RWPE1 (cell line): Measurements from ENCODE around the gene TAPBPL.

ENCODE experiments used
- CTCF ChIA-PET: fragments of 350-600 bp; sonication (Branson Sonifier 250); formaldehyde crosslinking; extraction: SDS; loops from one replicate; lab custom pipeline; 2021; lab: Yijun Ruan, JAX
- POLR2A ChIA-PET: fragments of 400-600 bp; formaldehyde crosslinking; extraction: SDS; loops from one replicate; lab custom pipeline; 2020; ENCODE audit warnings: antibody characterized with exemption; ENCODE audit not compliant: low non-redundant PET; lab: Yijun Ruan, JAX
- DNase-seq: peaks from one replicate; pipeline ENCODE4 v3.0.0; 2012; ENCODE audit warnings: low spot score
- H3K27ac ChIP-seq: fragments of 450-650 bp; 2 replicates; pipeline ENCODE4 v1.5.1; 2017
- TF ChIP-seq, protein P1 (sequence below): fragments of 450-650 bp; conservative IDR thresholded peaks from 2 replicates; pipeline ENCODE4 v1.5.1; 2017; ENCODE audit warnings: low read depth, mild to moderate bottlenecking

TAPBPL gene

DNA sequence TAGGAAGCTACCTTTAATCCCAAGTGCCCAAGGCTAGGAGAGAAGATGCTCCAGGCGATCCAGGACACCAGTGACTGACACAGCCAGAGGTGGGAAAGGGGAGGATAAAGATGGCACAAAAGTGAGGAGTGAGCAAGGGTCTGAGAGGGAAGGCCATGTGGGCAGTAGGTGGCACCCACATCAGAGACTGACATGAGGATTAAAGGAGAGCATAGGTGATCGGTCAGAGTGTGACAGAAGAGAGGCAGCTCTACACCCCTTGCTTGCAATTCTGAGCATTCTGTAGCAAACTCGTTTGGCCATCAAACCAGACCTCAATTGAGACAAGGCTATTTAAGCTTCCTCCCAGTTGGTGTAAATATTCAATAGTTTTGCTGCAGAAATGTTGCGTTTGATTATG is 7.8 kb upstream of the TAPBPL start:
- no peak overlapping the region for H3K27ac ChIP-seq
- ChIA-PET POLR2A (no interaction called here), CTCF (no interaction called here)
- TF ChIP-seq, protein P1, sequence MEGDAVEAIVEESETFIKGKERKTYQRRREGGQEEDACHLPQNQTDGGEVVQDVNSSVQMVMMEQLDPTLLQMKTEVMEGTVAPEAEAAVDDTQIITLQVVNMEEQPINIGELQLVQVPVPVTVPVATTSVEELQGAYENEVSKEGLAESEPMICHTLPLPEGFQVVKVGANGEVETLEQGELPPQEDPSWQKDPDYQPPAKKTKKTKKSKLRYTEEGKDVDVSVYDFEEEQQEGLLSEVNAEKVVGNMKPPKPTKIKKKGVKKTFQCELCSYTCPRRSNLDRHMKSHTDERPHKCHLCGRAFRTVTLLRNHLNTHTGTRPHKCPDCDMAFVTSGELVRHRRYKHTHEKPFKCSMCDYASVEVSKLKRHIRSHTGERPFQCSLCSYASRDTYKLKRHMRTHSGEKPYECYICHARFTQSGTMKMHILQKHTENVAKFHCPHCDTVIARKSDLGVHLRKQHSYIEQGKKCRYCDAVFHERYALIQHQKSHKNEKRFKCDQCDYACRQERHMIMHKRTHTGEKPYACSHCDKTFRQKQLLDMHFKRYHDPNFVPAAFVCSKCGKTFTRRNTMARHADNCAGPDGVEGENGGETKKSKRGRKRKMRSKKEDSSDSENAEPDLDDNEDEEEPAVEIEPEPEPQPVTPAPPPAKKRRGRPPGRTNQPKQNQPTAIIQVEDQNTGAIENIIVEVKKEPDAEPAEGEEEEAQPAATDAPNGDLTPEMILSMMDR, result no peak
- no peak for DNase-seq

DNA sequence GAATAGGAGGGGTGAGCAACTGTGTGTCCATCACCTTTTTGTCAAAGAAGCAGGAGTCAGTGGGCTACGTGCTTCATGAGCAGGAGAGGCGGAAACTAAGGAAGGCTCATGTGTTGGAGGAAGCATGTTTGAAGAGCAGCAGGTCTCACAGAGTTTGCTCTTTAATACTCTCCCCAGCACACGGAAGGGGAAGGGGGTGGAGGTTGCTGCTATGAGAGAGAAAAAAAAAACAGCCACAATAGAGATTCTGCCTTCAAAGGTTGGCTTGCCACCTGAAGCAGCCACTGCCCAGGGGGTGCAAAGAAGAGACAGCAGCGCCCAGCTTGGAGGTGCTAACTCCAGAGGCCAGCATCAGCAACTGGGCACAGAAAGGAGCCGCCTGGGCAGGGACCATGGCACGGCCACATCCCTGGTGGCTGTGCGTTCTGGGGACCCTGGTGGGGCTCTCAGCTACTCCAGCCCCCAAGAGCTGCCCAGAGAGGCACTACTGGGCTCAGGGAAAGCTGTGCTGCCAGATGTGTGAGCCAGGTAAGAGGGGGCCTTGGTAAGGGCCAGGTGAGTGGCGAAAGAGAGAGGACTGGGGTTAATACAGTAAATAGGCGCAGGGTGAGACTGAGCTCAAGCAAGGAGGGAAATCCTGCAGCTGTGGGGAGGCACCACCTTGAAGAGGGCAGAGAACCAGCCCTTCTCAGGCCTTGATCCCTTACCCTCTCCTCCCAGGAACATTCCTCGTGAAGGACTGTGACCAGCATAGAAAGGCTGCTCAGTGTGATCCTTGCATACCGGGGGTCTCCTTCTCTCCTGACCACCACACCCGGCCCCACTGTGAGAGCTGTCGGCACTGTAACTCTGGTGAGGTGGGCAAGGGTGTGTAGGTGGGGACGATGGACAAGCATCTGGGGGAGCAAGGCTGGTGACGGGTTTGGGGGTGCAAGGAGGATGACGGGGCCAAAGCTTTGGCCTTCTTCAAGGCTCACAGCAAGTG is 6.8 kb upstream of the TAPBPL start, which contains the start of gene CD27:
Gene CD27 (plus strand): TSS at position 252 of the 985 bp plus-strand sequence. CDS start 141 bp downstream, at position 393.
- no peak for DNase-seq
- no peak within 1 kb of the TSS for H3K27ac ChIP-seq
- ChIA-PET POLR2A (no interaction called here), CTCF (interaction anchor here (0.5 kb wide), 1 partner anchor 278 kb away, joined by 6 read pairs; no protein-coding TSS in a partner anchor)
- TF ChIP-seq, protein P1, result no peak

DNA sequence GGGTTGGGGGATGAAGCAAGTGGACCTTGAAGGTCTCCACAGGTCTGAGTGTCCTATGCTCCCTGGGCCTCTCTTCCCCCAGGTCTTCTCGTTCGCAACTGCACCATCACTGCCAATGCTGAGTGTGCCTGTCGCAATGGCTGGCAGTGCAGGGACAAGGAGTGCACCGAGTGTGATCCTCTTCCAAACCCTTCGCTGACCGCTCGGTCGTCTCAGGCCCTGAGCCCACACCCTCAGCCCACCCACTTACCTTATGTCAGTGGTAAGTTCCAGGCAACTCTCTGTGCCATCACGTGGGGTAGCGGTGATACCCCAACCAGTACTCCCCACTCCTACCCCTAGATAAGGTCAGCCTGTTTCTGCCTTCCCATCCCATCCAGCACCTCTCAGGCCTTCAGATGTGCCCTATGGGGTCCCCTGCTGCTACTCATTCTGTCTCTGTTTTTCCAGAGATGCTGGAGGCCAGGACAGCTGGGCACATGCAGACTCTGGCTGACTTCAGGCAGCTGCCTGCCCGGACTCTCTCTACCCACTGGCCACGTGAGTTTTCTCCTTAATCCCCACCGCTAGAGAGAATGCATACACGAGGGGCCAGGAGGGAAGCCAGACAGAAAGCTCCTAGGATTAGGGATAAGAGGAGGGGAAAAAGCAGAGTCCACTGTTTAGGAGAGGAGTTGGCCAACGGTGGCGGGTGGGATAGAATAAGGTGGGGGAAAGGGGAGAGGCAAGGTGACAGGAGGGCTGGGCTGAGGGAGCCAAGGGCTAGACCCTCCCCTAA is 1.6 kb upstream of the TAPBPL start:
- TF ChIP-seq, protein P1, result no peak
- POLR2A ChIA-PET, result no interaction called here
- peak overlapping the region; percentile 90 for H3K27ac ChIP-seq
- CTCF ChIA-PET, result interaction anchor here (0.6 to 1.4 kb wide), 3 partner anchors 15 to 103 kb away, joined by 3 read pairs; no protein-coding TSS in a partner anchor
- no peak for DNase-seq

DNA sequence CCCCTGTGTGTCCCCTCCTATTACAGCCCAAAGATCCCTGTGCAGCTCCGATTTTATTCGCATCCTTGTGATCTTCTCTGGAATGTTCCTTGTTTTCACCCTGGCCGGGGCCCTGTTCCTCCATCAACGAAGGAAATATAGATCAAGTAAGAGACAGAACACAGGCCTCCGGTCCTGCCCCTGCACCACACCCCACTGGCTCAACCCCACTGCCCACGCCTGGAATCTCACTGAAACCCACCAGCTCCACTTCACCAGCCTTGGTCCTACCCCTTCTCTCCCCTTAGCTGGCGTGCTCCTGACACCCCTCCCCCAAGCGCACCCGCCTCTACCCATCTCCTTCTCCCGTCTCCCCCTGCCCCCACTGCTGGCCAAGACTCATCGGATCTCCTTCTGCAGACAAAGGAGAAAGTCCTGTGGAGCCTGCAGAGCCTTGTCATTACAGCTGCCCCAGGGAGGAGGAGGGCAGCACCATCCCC is 934 bp upstream of the TAPBPL start:
- CTCF ChIA-PET, result interaction anchor here (0.6 to 1.4 kb wide), 3 partner anchors 12 to 31 kb away, joined by 3 read pairs; no protein-coding TSS in a partner anchor
- DNase-seq, result no peak
- H3K27ac ChIP-seq, result peak overlapping the region; percentile 90
- TF ChIP-seq, protein P1, result no peak
- POLR2A ChIA-PET, result no interaction called here

DNA sequence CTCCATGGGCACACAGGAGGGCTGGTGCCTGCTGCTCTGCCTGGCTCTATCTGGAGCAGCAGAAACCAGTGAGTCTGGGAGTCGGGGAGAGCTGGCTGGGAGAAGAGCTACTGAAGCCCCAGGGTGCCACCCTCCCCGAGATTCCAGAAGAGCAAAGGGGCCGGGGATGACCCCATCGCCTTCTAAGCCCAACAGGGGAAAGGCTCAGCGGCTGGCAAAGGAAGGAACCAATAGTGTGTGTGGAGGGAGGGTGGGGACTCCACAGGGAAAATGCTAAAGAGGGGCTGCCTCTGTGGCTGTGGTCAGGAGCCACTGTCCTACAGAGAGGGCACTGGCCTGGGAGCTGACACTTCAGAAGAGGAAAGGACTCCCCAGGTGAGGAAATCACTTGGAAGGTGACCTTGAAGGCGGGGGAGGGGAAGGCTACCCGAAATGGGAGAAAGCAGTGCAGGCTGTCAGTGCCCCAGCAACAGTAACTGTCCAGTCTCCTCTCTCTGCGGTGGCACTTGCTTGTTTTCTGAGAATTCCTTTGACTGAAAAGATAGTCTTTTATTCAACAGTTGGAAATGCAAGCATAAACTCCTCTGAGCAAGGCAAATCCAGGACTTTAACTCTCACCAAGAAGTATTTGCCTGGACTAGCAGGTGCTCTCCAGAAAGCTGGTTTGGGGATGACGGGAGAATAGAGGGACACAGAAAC is 552 bp downstream of the TAPBPL start:
- no peak for DNase-seq
- CTCF ChIA-PET, result interaction anchor here (0.6 to 1.2 kb wide), 3 partner anchors 16 to 85 kb away, joined by 3 to 4 read pairs (median 3); no protein-coding TSS in a partner anchor
- POLR2A ChIA-PET, result interaction anchor here (0.6 kb wide), 1 partner anchor 248 kb away, joined by 6 read pairs; no protein-coding TSS in a partner anchor
- peak overlapping the region; percentile 90 for H3K27ac ChIP-seq
- TF ChIP-seq, protein P1, result no peak
